ENCODE measurements around the gene MICAL2.

GRCh38 chr11:12274056-12274455, 163.7 kb downstream of the MICAL2 start:
- no peak for TF ChIP-seq CTCF (IDR thresholded peaks at IDR 0.05; ENCODE audit: low read depth, low read length)
- TF ChIP-seq EZH2phosphoT487 (IDR thresholded peaks at IDR 0.05; ENCODE audit: low read depth) = no peak
